Suppressor macrophage treated with lipopolysaccharide for 4 hours (primary cell): ENCODE results near the gene PPP2R5E.
"Not testable (repeated sequence)": the region's sequence is repeated elsewhere in the genome, so short reads cannot be mapped to it uniquely, and the experiment has no call there.

ENCODE experiments used
- DNase-seq: peaks from one replicate; pipeline ENCODE4 v3.0.0-alpha.2; 2020

The PPP2R5E gene

DNA sequence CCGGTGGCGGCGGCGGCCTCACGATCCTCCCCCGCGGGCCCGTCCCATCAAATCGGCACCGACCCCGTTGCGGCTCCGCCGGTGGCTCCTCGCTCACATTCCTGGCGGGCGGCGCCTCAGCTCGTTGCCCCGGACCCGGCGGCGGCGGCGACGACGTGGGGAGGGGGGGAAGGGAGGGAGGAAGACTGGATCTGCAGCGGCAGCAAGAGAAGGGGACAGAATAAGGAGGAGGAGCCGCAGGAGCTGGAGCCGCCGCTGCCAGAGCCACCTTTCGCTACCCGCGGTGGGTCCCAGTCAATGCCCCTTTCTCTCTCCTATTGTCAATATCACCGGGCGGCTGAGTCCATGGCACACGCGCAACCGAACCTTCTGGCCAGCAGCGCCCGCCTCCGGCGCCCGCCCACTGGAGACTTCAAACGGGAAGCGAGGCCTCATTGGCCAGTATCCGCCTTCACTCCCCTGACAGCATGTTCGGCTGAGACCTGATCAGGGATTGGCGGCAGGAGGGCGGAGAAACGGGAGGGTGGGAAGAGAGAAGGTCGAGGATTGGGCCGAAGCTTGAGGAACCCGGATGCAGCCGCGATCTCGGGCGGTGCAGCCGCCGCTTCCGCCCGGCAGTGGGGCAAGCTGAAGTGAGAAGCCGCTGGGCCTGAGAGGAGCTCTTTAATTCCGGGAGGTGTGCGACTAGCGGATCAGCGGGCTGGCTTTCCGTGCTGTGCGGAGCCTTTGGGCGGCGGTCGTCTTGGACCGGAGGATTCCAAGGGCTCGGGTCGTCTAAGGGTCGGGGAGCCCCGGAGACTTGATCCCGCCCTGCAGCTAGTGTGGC lies at the start of gene PPP2R5E:
PPP2R5E (minus strand) TSS at position 378 of the 826 bp plus-strand sequence. CDS start 3,692 bp downstream, outside the sequence.
- DNase-seq = peak; percentile 98

- DNase-seq = not testable (repeated sequence)
These were observed 39.9 kb upstream of the PPP2R5E start for GRCh38 chr14:63583046-63583445.

DNA sequence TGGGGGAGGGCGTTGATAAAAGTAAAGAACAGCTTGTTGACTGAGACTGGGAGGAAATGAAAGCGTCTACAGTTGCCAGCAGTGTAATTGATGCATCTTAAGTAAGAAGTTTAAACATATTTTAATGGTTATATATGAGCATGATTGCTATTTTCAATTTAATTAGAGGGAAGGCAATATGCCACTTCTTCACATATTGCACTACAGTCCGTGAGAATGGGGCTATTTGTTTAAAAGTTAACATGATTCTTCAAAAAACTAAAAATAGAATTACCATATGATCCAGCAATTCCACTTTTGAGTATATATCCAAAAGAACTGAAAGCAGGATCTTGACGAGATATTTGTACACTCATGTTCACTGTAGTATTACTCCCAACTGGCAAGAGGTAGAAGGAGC lies 38.3 kb upstream of the PPP2R5E start:
- DNase-seq = no peak

- DNase-seq = no peak
These were observed 35.1 kb upstream of the PPP2R5E start for GRCh38 chr14:63578300-63578699.

GRCh38 chr14:63573581-63573980 lies 30.4 kb upstream of the PPP2R5E start:
- no peak for DNase-seq

DNA sequence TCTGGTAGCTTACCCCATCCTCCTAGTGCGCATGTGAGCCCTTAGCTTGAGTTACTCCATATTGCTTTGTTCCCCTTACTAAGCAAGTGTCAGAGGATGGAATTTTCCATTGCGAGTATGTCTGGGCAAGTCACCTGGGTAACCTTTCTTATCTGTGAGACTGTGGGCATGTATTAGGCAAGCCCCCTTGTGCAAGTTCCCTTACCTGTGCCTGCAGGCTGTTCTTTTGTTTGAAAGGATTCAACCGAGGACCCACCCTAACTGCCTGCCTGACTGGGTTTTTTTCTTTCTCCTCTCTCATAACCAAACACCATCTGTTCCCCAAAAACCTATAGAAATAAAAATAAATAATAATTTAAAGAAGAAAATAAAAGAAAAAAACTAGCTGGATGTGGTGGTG lies 22.3 kb upstream of the PPP2R5E start:
- DNase-seq = no peak

DNA sequence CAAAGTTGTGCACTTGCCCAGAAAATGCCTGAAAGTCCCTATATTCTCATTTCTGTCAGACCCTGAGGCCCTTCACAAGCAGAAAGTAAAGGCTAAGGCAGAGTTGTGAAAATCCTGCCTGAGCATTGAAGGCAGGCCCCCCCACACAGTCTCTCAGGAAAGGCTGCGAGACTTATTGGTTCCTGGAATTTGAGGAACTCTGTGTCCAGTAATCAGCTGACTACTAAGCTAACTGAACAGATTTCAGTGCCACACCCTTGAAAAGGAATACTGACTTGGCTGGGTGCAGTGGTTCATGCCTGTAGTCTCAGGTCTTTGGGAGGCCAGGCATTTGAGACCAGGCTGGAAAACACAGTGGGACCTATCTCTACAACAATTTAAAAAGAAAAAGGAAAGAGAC lies 21.1 kb upstream of the PPP2R5E start:
- peak; percentile 35 for DNase-seq

- no peak for DNase-seq
These were observed 20.3 kb upstream of the PPP2R5E start for GRCh38 chr14:63563370-63564026.

DNA sequence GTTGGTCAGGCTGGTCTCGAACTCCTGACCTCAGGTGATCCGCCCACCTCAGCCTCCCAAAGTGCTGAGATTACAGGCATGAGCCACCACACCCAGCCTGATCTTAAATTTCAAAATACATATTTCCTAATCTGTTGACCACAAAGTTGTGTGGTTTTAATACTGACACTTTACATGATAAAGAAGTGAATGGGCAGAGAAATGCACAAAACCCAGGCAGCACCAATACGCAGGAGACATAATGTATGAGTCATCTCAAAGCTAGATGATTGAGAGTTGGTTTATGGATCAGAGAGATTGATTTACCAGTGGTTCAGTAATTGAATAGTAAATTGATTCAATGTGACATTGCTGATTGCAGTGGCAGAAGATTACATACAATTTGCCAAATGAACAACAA lies 19.2 kb upstream of the PPP2R5E start:
- no peak for DNase-seq

GRCh38 chr14:63555572-63555971 lies 12.4 kb upstream of the PPP2R5E start:
- DNase-seq = no peak

- peak; percentile 60 for DNase-seq
These were observed 8.2 kb upstream of the PPP2R5E start for GRCh38 chr14:63551332-63551731.

- no peak for DNase-seq
These were observed 4.7 kb upstream of the PPP2R5E start for GRCh38 chr14:63547798-63548335.

GRCh38 chr14:63545431-63545830 lies 2.3 kb upstream of the PPP2R5E start:
- no peak for DNase-seq

DNA sequence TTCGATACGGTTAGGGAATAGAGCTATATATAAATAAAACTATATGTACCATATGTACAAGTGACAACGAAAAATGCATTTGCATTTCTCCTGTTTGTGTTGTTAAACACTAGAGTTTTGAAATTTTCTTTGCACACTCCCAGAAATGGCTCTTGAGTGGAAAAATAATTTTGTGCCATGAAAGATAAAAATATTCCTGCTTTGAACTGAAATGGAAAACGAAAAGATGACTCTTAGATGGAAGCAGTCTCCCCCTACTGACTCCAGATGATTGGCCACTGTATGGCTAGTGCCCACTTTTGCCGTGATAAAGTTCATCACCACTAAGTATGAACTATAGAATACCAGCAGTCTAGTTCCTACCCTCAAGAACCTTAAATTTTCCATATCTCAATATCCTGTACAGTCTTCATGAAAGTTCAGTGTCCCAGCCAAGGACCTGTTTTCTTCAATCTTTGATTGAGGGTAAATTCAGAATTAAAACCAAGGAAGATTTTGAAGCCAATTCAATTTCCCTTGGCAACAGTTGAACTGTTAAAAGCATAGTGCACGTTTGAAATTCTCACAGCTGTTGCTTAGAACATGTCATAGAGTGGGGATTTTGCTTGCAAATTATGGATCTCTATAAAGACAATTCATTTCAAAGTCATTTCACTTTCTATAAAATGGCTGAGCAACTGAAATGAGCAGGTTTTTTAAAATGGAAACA lies 1.6 kb upstream of the PPP2R5E start:
- peak; percentile 15 for DNase-seq

- DNase-seq = no peak
These were observed 739 bp upstream of the PPP2R5E start for GRCh38 chr14:63543826-63544406.

- peak; percentile 30 for DNase-seq
These were observed 762 bp downstream of the PPP2R5E start for GRCh38 chr14:63542231-63542999.

DNA sequence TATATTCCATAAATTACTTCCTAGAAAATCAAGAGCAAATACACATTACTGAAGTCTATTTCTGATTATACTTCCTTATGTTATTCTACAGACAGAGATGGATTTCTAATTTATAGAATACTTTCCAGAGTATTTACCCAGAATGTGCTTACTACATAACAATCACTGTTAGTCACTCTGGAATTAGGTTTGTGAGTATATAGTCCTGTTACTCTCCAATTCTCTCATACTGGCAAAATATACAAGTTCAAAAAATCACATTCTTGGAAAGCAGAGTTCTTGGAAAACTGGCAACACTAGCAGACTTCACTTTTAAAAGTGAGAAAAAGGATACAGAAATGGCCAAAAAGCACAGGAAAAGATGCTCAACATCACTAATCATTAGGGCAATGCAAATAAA lies 7.3 kb downstream of the PPP2R5E start:
- DNase-seq = no peak

GRCh38 chr14:63533474-63533873 lies 9.7 kb downstream of the PPP2R5E start:
- DNase-seq = no peak

GRCh38 chr14:63524537-63525155 lies 18.5 kb downstream of the PPP2R5E start:
- DNase-seq = no peak

DNA sequence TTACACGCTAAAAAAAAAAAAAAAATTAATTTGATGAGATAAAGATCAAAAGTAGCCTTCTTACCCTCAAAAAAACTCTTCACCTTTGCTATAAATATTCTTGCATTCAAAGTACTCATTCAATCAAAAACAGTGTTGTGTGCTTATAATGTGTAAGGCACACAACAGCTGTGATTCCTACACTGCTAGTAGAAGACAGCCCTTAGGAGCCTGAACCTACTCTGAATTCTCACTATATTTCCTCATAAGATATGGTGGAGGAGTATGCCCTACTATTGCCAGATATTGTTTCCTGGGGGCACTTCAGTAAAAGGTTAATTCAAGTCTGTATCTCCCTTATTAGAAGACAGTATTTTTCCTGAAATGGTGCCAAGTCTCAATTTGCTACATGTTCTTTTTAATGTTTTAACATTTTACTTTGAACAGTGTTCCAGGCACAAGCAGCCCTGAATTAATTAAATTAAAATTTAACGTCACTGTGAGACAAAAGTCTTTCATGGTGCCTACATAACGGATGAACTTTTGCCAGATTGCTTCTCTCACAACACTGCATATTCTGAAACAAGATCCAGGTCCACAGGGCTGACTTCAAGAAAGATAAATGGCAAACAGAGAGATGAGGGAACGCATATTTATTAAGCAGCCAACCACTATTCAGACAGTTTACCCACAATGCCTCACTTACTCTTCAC lies 19.3 kb downstream of the PPP2R5E start:
- no peak for DNase-seq

GRCh38 chr14:63522511-63522910 lies 20.7 kb downstream of the PPP2R5E start:
- DNase-seq = not testable (repeated sequence)
